Stimulated activated CD8-positive, alpha-beta memory T cell treated with anti-CD3 and anti-CD28 coated beads, Interleukin-4, amount 100 ng/mL, for 4 hours (primary cell): ENCODE data around the gene RPS19.

Experiments
- DNase-seq, 2 donors: peaks; one replicate each; pipeline ENCODE4 v3.0.0-alpha.2; 2020; ENCODE audit warnings: low read depth in 2 of 2, low spot score in 1 of 2

The RPS19 gene

DNA sequence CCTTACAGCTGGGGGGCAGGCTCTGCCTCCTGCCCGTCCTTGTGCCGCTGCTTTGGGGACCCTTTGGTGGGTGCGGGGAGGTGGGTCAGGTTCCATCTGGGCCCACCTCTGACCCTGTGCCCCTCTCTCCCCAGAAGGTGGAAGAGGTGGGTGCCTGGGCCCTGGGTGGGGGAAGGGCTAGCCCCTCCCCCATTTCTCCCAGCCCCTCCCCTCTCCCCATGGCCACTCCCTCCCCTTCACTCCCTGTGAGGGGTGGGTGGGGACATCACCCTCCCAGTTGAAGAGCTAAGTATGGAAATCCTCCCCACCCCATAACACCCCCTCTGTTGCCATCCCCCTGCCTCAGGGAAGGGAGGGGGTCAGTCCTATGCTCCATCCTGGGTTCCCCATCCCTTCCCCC is 37.1 kb downstream of the RPS19 start:
- DNase-seq = no peak

- DNase-seq = no peak
These were observed 37.8 kb downstream of the RPS19 start for GRCh38 chr19:41897820-41898219.

DNA sequence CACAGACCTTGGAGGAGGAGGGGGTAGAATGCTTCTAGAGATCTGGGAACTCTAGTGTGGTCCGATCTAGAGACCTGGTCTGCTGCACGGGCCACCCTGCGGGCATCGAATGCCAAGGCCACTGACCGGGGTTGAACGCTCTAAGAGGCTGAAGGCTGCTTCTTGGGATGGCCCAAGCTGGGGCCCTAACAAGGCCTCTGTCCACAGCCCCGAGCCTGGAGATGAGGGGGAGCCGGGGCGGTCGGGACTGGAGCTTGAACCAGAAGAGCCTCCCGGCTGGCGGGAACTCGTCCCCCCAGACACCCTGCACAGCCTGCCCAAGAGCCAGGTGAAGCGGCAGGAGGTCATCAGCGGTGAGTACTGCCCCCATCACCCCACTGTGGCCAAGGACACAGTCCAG is 38.2 kb downstream of the RPS19 start:
- DNase-seq = no peak

DNA sequence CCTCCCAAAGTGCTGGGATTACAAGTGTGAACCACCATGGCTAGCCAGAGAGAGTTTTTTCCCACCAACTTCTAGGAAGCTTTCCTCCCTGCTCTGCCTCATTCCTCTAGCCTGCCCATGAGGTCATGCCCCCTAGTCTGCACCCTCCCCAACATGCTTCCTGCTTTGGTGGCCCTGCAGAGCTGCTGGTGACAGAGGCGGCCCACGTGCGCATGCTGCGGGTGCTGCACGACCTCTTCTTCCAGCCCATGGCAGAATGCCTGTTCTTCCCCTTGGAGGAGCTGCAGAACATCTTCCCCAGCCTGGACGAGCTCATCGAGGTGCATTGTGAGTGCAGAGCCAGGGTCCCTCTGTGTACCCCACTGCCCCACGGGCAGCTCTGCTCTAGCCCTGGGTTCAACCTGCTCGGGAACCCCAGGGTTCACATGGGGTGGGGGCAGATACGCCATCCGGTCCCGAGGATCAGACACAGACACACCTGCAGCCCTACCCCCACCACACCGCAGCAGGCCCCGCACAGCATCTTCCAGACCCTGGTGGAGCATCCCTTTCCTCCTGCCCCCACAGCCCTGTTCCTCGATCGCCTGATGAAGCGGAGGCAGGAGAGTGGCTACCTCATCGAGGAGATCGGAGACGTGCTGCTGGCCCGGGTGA is 41.8 kb downstream of the RPS19 start:
- no peak for DNase-seq

DNA sequence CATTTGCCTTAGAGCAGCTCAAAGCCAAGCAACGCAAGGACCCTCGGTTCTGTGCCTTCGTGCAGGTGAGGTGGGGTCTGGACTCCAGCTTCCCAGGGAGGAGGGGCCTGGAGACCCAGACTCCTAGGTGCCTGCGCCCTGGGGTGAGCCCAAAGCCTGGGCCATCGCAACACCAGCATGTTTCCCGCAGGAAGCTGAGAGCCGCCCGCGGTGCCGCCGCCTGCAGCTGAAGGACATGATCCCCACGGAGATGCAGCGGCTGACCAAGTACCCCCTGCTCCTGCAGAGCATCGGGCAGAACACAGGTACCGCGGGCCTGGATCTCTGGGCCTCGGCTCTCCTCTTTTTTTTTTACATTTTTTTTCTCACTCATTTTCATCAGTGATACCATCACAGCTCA is 42.5 kb downstream of the RPS19 start:
- no peak for DNase-seq

DNA sequence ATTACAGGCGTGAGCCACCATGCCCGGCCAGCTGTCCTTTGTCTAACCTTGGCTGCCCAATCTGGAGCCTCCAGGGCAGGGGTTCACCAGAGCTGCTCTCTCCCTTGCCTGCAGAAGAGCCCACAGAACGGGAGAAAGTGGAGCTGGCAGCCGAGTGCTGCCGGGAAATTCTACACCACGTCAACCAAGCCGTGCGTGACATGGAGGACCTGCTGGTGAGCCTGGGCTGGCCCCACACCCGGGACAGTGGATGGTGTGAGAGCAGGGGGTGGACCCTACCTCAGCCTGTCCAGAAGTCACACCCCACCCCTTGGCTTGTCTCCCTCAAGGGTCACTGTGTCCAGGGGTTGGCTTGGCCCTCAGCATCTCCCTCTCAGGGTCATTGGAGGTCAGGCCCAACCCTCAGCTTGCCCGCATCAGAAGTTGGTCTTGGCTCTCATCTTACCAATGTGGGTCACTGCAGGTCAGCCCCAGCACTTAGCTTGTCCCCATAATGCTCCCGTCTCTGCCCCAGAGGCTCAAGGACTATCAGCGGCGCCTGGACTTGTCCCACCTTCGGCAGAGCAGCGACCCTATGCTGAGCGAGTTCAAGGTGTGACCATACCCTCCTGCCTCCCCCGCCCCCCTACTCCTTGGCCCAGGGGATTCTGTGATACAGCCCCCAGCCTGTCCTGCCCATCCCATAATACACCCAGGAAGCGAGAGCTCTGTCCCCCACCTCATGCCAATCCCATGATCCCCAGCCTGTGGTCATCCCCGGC is 43.3 kb downstream of the RPS19 start:
- DNase-seq = no peak

GRCh38 chr19:41904118-41904870 is 44.2 kb downstream of the RPS19 start:
- no peak for DNase-seq

DNA sequence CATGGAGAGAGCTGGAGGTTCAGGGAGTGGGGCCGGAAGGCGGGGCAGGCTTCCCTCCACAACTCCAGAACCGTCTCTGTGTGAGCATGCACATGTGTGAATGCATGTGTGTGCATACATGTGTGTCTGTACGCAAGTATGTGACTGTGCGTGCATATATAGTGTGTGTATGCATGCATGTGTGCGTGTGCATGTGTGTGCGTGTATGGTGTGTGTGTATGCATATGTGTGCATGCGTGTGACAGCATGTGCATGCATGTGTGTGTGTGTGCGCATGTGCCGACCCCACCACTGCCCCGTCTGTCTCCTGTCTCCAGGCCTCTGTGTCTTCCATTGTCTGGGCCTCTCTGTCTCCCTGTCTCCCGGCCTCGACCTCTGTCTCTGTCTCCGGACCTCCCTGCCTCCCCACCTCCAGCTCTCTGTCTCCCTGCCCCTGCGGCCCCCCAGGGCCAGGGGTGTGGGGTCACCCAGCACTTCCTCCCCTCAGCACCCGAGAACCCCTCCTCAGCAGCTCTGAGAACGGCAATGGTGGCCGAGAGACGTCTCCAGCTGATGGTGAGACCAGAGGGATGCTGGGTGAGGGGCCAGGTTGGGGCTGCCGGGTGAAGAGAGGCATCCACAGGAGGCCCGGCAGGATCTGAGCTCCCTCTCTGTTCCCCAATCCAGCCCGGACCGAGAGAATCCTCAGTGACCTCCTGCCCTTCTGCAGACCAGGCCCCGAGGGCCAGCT is 45.4 kb downstream of the RPS19 start:
- DNase-seq = no peak

GRCh38 chr19:41906271-41906670 is 46.2 kb downstream of the RPS19 start:
- DNase-seq = no peak

DNA sequence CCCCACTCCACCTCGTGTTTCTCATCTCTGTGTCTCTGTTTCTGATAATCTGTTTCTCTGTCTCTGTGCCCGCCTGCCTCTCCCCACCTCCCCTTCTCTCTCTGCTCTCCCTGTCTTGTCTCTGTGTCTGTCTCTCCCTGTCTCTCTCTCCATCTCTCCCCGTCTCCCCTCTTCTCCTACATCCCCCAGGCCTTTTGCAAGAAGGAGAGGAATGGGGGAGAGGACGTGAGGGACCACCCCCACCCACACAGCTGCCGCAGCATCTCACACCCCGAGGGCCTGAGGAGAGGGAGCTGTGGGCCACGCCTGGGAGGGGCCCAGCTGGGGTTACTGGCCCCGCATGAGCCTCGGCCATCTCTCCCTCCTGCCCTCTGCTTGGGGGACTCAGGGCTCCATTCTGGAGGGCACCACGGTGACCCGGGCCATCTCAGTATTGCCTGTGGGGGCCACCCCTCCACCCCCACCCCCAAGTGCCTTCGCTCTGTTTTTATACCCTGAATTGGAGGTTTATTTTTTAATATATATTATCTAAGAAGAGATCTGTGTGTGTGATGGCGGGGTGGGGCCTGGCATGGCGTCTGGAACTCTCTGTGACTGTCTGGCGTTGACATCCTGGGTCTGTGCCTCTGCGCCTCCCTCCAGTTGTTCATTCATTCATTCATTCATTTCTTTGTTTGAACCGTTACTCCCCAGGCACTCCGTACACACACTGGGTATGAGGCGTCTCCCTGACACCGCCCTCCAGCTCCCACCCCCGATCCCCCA is 47.0 kb downstream of the RPS19 start:
- no peak for DNase-seq

- DNase-seq = no peak
These were observed 48.0 kb downstream of the RPS19 start for GRCh38 chr19:41907994-41908615.

DNA sequence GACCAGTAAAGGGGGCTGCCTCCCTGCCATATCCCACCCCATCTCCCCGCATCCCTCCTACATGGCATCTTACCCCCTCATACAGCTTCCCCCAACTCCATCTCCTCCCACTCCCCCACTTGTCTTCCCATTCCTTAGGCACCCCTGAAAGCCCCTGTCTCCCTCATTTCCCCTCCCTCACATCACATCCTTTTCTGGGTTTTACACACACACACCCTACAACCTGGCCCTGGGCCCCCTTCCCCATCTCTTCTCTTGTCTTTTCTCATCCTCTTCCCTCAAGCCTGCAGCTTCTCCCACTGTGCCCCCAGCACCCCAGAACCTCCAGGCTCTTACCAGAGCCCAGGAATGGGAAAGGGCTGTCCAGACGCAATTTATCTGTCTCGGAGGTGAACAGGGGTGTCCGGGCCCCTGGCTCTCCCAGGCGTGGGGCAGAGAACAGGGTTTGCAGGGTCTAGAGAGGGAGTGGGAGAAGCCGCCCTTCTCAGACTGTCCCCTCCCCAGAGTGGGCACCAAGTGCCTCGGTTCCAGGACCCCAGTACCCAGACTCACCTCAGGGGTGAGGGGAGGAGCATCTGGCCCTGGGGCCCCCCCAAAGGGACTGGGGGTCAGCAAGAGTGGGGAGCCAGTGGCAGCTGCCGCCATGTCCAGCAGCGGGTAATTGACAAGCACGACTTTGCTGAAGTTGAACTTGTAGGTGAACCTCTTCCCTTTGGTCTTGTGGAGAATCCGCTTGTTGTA is 48.8 kb downstream of the RPS19 start:
- DNase-seq = no peak

DNA sequence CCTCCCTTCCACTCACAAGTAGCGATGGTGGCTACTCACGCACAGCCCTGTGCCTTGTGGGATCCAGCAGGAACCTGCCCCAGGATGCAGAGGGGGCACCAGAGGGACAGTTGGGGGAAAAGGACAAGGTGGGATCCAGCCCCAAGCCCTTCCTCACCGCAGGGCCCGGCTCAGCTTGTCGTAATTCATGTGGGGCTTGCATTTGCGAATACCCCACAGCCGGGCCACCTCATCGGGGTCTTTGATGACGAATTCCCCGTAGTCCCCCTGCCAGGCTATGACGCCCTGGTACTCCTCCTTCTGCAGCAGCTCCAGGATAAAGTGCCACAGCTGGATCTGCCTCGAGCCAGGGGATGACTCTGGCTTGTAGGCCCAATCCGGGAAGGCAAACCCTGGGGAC is 49.7 kb downstream of the RPS19 start:
- DNase-seq = no peak

- DNase-seq = no peak
These were observed 50.4 kb downstream of the RPS19 start for GRCh38 chr19:41910240-41910991.

DNA sequence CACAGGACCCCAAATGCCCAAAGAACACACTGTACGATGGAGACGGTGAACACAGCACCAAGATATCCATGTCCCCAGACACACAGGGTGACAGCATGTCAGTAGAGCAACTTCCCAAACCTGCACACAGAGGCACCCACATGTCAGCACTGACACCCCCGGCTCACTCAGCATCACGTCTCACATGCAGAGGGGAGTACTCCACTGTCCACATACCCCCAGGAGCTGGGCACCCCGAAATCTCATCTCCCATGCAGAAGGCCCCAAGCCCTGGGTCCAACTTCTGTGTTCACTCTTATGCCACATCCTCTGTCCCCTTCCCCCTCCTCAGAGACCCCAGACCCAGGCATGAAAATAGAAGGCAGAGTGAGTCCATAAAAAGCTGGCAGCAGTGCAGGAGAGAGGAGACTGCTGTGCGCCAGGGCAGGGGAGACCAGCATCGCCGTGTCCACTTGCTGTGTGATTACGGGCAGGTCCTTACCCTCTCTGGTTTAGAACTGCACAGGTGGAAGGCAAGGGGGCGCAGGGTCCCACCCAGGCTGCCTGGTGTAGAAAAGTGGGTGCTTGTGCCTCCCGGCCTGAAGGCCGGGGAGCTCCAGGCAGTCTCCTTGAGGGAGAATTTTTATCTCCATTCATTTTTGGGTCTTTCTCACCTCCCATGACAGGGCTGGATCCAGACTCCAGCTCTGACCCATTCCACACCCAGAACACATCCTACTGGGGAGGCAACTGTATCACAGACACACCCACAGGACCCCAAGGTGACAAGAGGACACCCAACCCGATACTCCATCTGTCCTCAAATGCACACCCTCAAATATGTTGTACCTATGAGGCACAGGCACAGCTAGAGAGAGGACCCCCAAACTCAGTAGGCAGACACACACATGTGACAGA is 51.2 kb downstream of the RPS19 start:
- DNase-seq = no peak

- no peak for DNase-seq
These were observed 52.1 kb downstream of the RPS19 start for GRCh38 chr19:41911889-41912731.
